Stimulated activated CD8-positive, alpha-beta memory T cell treated with anti-CD3 and anti-CD28 coated beads, Interleukin-15, amount 100 ng/mL, for 48 hours (primary cell): ENCODE data around the gene BMP2K.

ENCODE experiments used
- DNase-seq, 2 donors: peaks; one replicate each; pipeline ENCODE4 v3.0.0-alpha.2; 2020; ENCODE audit warnings: low read depth in 2 of 2

The BMP2K gene

GRCh38 chr4:78764498-78764961, 11.6 kb upstream of the BMP2K start:
- DNase-seq: no peak

DNA sequence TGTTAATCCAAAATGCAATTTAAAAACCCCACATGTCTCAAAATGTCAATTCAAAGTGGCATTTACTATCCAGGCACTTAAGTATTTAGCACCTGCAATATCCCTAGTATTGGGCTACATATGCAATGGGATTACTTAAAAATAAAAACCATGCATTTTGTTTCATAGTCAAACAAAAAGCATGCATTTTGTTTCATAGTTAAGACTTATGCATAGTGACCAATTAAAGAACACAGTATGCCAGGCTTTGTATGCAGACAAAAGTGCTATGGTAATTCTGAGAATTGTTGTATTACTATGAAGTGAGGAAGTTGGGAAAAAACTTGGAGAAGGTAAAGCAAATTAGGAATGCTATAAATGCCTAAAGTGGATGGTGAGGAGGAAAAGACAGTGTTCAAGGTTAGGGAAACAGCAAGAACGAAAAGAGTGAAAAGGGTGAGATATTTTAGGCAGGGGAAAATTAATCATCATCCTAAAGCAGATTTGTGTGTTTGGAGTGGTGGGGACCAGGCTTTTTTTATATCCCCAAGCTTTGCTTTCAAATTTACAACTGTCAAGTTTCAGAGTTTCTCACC, 10.6 kb upstream of the BMP2K start:
- DNase-seq: no peak

DNA sequence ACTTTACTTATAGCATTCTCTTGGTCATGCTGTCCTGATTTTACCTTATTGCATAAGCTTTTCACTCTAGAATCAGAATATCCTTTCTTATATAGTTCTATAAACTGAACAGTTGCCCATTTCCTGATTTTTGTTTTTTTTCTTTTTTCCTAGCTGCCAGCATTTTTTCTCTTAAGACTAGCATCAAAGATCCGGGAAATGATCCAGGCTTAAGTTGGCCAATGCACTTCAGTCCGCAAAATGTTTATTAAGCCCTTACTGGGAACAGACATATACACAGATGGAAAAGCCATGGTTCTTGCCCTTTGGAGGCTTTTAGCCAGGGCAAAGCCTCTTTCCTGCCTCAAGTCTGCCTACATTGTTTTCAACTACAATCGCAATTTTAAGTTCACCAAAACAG, 10.1 kb upstream of the BMP2K start:
- DNase-seq: no peak

DNA sequence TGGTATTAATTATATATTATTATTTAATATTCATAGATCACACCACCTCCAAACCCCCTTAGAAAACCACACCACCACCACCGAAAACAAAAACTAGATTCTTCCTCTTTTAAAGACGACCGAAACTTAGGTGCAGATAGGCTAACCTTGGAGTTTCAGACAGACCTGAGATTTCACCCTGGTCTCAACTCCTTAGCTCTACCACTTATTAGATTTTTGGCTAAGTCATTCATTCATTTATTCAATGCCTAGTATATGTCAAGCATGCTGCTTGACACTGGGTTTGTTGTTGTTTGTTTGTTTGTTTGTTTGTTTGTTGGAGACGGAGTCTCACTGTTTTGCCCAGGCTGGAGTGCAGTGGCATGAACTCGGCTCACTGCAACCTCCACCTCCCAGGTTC, 9.5 kb upstream of the BMP2K start:
- no peak for DNase-seq

DNA sequence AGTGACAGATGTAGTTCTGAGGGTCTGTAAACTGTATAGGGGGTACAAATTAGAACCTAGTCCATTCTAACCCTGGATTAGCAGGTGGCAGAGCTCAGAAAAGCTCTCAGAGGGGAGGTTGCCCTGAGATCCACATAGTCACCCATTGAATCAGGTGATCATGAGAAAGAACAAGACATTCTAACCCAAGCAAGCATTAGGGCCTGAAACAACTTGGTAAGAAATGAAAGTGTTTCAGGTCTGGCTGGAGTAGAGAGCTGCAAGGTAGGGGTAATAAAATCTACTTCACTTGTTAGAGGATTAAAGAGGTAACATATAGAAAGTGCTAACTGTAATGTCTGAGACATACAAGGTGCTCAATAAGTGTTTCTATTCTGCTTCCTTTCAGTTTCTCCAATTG, 8.8 kb upstream of the BMP2K start:
- DNase-seq: no peak

DNA sequence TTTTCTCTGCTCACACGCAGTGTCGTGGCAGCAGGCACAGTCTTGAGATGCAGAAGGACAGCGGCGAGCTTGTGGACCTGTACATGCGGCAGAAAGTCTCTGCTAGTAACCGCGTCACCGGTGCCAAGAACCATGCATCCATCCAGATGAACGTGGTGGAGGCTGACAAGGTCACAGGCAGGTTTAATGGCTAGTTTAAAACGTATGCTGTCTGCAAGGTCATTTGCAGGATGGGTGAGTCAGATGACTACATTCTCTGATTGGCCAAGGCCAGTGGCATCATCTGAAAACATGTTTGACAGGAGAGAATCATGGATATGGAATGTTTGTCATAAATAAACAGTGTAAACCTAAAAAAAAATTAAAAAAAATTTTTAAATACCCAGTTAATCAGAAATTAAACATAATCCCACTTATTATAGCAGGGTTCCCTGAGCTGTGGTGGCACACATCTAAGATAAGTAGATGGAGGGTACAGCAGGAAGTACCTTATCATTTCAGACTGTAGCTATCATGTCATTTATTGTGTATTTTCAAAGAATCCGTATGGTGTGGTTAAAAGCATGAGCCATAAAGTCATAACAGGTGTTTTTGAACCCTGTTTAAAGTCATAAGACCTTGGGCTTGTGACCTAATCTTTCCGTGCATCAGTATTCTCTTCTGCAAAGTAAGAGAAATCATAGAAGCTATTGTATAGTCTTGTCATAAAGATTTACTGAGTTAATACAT, 7.5 kb upstream of the BMP2K start:
- DNase-seq: no peak

- no peak for DNase-seq
Observed at GRCh38 chr4:78770091-78770642, 6.0 kb upstream of the BMP2K start.

DNA sequence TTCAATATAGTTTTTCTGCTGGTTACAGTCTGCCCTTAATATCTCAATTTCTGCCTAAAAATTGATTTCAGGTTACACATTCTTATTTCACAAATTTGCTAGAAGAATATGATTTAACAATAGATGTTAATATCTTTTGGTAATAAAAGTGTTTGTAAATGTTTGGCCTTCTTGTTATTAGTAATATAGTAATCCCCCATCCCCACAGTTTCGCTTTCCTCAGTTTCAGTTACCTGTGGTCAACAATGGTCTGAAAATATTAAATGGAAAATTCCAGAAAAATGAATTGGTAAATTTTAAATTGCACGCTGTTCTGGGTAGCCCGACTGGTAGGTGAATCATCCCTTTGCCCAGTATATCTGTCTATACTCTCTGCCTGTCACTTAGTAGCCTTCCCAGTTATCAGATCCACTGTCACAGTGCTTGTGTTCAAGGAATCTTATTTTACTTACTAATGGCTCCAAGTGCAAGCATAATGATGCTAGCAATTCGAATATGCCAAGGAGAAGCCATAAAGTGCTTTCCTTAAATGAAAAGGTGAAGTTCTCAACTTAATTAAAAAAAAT, 3.5 kb upstream of the BMP2K start:
- no peak for DNase-seq

- no peak for DNase-seq
Observed at GRCh38 chr4:78774417-78774816, 1.7 kb upstream of the BMP2K start.

GRCh38 chr4:78775303-78776078, 659 bp upstream of the BMP2K start:
- peak; percentile 81 to 83 for DNase-seq

DNA sequence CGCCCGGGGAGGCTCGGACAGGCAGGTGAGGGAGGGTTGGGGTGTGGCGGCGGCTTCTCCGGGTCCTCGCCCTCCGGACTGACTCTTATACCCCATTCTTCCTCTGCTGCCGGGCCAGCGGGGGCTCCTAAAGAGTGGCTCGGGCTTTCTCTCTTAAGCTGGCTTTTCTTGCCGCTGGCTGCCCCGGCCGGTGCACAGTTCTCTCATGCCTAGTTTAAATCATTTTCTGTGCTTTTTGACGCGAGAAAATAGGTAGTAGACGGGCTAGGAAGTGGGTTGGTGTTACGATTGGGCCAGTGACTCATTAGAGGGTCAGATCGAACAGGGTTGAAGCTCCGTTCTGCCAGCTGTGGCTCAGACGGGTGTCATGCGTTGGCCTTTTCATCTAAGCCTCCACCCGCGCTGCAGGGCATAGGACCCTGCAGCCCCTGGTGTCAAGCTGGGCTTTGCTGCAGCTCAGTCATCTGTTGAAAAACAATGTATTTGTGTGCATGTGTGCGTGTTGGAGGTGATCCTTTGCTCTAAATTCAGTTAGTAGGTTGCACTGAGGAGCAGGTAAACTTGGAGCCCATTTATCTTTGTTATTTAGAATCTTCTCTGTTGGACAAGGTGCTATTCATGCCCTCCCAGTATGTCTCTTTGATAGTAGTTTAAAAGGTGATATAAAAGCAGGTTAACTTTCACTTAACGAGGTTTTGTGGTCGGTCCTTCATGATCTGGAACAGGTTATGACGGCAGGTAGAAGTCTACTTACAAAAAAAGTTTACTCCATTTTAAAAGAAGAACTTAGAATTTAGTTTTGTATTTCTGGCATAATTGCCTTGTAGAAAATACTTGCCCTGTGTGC, 802 bp downstream of the BMP2K start:
- peak; percentile 48 to 51 for DNase-seq

DNA sequence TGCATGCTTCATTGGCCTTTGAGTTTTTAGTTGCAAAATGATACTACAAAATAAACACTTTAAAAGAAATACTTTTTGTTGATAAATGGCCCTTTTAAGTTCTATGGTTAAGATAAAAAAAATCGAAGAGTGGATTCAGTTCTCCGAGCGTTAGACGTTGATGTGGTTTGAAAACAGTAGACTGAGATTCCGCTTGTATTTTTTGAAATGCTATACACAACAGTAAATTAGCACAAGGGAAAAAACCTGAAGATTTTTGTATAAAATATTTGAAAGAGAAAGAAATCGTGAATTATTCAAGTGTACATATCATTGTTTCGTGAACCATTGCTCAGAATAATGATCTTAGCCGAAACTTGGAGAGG, 1.4 kb downstream of the BMP2K start:
- DNase-seq: no peak

GRCh38 chr4:78778530-78778929, 2.4 kb downstream of the BMP2K start:
- no peak for DNase-seq

DNA sequence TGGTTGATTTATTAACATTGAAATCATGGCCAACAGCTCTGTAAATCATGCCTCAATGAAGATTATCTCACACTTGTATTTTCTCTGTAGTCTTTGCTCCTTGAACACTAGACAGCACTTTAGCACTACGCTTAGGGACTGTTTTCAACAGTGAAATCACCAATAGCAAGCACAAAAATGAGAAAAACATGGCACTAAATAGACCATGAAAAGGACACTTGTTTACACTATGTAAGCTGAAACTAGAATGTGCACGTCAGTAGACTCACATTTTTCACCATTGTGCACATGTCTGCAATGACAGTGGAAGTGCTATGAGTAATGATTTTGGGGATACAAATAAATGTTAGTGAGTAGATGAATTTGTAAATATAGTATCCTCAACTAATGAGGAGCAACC, 3.1 kb downstream of the BMP2K start:
- DNase-seq: no peak

GRCh38 chr4:78780093-78780492, 3.9 kb downstream of the BMP2K start:
- DNase-seq: no peak

DNA sequence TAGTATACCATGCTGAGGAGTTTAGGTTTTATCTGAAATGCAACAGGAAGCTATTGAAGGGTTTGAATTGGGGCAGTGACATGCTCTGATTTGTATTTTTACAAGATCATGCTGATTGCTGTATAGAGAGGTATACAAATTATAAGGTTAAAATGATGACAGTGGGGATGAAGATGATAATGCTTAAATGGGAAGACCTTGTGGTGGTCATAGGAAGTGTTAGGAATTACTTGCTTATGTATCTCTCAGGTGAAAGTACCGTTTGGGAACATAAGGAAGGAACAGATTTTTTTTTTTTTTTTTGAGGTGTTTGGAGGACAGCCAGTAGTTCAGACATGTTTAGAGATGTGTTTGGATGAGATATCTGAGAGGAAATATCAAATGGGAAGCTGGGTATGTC, 5.0 kb downstream of the BMP2K start:
- DNase-seq: no peak

- DNase-seq: no peak
Observed at GRCh38 chr4:78781924-78782323, 5.8 kb downstream of the BMP2K start.

- no peak for DNase-seq
Observed at GRCh38 chr4:78784236-78784865, 8.2 kb downstream of the BMP2K start.

DNA sequence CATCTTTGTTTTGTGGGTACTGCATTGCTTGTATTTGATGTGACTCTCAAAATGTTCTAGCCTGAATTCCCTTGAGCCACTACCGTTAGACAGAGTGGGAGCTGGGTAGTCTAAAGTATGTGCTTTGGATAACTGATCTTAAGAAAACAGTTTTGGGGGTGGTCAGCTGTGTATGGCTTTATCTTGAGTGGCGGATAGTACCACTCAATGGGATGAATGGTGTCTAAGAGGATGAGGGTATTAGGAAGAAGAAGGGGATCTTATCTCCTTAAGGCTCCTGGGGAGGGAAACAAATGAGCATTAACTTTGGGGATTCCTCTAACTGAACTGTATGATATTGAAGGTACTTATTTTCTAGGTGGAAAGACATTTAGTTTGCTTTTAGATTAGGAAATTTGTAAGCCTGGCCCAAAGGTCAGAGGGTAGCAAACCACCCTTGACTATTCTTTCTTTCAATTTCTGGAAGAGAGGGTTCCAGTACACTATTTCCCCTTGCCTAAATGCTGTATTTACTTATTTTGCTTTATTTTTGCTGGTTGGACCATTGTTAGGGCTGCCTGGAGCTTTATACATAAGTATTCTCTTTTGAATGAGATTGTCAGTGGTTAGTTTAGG, 11.3 kb downstream of the BMP2K start:
- no peak for DNase-seq
